Neural progenitor cell (in vitro differentiated cells): ENCODE results near the gene SYT1. TPM values are rescaled to one million over a fixed set of nuclear protein-coding genes. Genes with fewer than 3 reads are reported as not detected.

ENCODE experiments used
- DNase-seq: peaks from one replicate; pipeline ENCODE4 v3.0.0-alpha.2; 2016; ENCODE audit warnings: low spot score
- H2AFZ ChIP-seq: fragments of 200-600 bp; sonication (generic); replicated peaks from 2 replicates; pipeline ENCODE4 v1.6.1; 2016; ENCODE audit warnings: antibody characterized with exemption
- H3F3A ChIP-seq: fragments of 200-600 bp; sonication (generic); 2 replicates; pipeline ENCODE4 v1.6.1; 2016; ENCODE audit warnings: antibody characterized with exemption, low read depth
- H3K27ac ChIP-seq: fragments of 200-600 bp; sonication (generic); 2 replicates; pipeline ENCODE4 v1.5.1; 2016; ENCODE audit warnings: mild to moderate bottlenecking
- H3K27me3 ChIP-seq: fragments of 200-600 bp; sonication (generic); 2 replicates; pipeline ENCODE4 v1.6.1; 2016; ENCODE audit warnings: mild to moderate bottlenecking, moderate library complexity
- H3K36me3 ChIP-seq: fragments of 200-600 bp; sonication (generic); 2 replicates; pipeline ENCODE4 v1.5.1; 2016
- H3K4me1 ChIP-seq: fragments of 200-600 bp; sonication (generic); 2 replicates; pipeline ENCODE4 v1.6.1; 2016; ENCODE audit warnings: mixed run types
- H3K4me2 ChIP-seq: fragments of 200-600 bp; sonication (generic); 2 replicates; pipeline ENCODE4 v1.6.1; 2016
- H3K4me3 ChIP-seq: fragments of 200-600 bp; sonication (generic); 2 replicates; pipeline ENCODE4 v1.5.1; 2016
- H3K79me2 ChIP-seq: fragments of 200-600 bp; sonication (generic); 2 replicates; pipeline ENCODE4 v1.6.1; 2016; ENCODE audit warnings: low read depth
- H3K9ac ChIP-seq: fragments of 200-600 bp; sonication (generic); 2 replicates; pipeline ENCODE4 v1.6.1; 2016
- H3K9me3 ChIP-seq: fragments of 200-600 bp; sonication (generic); 2 replicates; pipeline ENCODE4 v1.5.1; 2016; ENCODE audit warnings: low read depth
- H4K20me1 ChIP-seq: fragments of 200-600 bp; sonication (generic); 2 replicates; pipeline ENCODE4 v1.6.1; 2016; ENCODE audit warnings: low read depth
- H3K27ac Mint-ChIP-seq: 3 replicates; pipeline ENCODE4 v1.8.0; 2021; ENCODE audit warnings: mixed read lengths
- H3K27me3 Mint-ChIP-seq: 2 replicates; pipeline ENCODE4 v1.8.0; 2022; ENCODE audit warnings: low read depth, mild to moderate bottlenecking, inconsistent platforms, moderate library complexity, mixed read lengths; ENCODE audit not compliant: insufficient read depth
- H3K36me3 Mint-ChIP-seq: 3 replicates; pipeline ENCODE4 v1.8.0; 2021; ENCODE audit warnings: mixed read lengths
- H3K4me1 Mint-ChIP-seq: 3 replicates; pipeline ENCODE4 v1.8.0; 2021; ENCODE audit warnings: mixed read lengths
- H3K4me3 Mint-ChIP-seq: 3 replicates; pipeline ENCODE4 v1.8.0; 2021; ENCODE audit warnings: mild to moderate bottlenecking, moderate library complexity, mixed read lengths
- H3K9me3 Mint-ChIP-seq: 3 replicates; pipeline ENCODE4 v1.8.0; 2020; ENCODE audit warnings: mixed read lengths
- EZH2 ChIP-seq: fragments of 200-600 bp; sonication (generic); IDR thresholded peaks from 2 replicates; pipeline ENCODE4 v1.6.1; 2017; ENCODE audit warnings: antibody characterized with exemption, mild to moderate bottlenecking, moderate library complexity
- EZH2phosphoT487 ChIP-seq: fragments of 200-600 bp; sonication (generic); IDR thresholded peaks from 2 replicates; pipeline ENCODE4 v1.6.1; 2017; ENCODE audit warnings: antibody characterized with exemption
- total RNA-seq: library from RNA; depleted of rRNA; stranded (reverse); fragments of >200 nt; gene quantifications from 2 replicates; pipeline ENCODE4 v1.2.3, GENCODE V29; 2015; ENCODE audit warnings: low replicate concordance
- TF ChIP-seq, protein P1 (sequence below): fragments of 200-600 bp; sonication (generic); IDR thresholded peaks from 2 replicates; pipeline ENCODE4 v1.5.1; 2017; ENCODE audit warnings: antibody characterized with exemption, mild to moderate bottlenecking

SYT1 gene
- total RNA-seq, 1 donor from 2014 or later = 36.9 TPM

DNA sequence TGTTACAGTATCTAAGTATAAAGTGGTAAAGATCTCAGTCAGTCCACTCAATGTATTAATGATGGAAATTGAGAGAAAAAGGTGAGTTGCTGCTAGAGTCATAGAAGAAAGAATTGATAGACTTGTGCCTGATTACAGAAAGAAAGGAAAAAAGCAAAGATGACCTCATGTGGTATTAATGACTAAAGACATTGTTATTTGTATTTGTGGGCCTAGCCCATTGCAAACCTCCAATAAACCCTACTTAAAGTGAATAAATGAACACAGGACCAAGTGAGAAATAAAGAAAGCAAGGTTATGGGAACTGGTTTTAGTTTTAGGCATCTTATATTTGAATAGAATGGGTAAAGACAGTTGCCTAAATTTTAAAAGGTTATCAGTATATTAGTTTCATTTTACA lies 105.5 kb downstream of the SYT1 start:
- Histone ChIP-seq H4K20me1 (no peaks in the 10 kb centered on the region), H3K36me3 (no peaks in the 10 kb centered on the region), H3K4me1 (no peaks in the 10 kb centered on the region), H3F3A (no peaks in the 10 kb centered on the region), H3K4me3 (no peak overlapping the region), H3K9me3 (no peaks in the 10 kb centered on the region), H3K27ac (no peak overlapping the region), H3K4me2 (no peak overlapping the region), H3K9ac (no peak overlapping the region), H3K79me2 (no peaks in the 10 kb centered on the region), H2AFZ (no peak overlapping the region), H3K27me3 (no peaks in the 10 kb centered on the region)
- no peak overlapping the region for H3K27ac Mint-ChIP-seq
- H3K27me3 Mint-ChIP-seq = no peaks in the 10 kb centered on the region
- H3K4me3 Mint-ChIP-seq = no peak overlapping the region
- H3K9me3 Mint-ChIP-seq = no peaks in the 10 kb centered on the region
- TF ChIP-seq EZH2phosphoT487 (no peak), EZH2 (no peak)
- TF ChIP-seq, protein P1, sequence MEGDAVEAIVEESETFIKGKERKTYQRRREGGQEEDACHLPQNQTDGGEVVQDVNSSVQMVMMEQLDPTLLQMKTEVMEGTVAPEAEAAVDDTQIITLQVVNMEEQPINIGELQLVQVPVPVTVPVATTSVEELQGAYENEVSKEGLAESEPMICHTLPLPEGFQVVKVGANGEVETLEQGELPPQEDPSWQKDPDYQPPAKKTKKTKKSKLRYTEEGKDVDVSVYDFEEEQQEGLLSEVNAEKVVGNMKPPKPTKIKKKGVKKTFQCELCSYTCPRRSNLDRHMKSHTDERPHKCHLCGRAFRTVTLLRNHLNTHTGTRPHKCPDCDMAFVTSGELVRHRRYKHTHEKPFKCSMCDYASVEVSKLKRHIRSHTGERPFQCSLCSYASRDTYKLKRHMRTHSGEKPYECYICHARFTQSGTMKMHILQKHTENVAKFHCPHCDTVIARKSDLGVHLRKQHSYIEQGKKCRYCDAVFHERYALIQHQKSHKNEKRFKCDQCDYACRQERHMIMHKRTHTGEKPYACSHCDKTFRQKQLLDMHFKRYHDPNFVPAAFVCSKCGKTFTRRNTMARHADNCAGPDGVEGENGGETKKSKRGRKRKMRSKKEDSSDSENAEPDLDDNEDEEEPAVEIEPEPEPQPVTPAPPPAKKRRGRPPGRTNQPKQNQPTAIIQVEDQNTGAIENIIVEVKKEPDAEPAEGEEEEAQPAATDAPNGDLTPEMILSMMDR = no peak
- H3K36me3 Mint-ChIP-seq = no peaks in the 10 kb centered on the region
- no peak for DNase-seq
- H3K4me1 Mint-ChIP-seq = no peaks in the 10 kb centered on the region

DNA sequence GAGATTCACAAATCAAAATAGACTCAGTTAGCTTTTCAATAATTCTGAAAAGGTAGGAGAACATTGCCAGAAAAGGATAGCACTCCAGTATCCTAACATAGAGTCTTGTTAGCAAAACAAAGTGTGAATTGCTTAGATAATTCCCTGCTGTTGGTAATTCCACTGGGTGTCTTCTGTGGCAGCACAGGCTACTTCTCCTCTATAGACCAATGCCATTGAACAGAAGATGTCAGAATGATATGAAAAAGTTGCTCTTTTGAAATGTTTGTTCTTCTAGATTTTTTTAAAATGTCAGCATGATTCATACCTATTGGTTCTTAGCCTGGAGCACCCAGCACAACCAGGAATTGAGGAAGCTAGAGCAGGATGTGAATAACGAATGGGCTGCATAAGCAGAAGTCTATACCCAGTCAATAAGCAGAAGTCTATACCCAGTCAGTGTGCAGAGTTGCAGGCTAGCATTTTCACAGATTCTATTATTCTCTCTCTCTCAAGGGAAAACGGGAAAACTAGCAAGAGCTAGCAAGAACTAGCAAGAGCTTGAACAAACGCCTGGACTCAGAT lies 112.8 kb downstream of the SYT1 start:
- Histone ChIP-seq H2AFZ (no peak overlapping the region), H3K79me2 (no peaks in the 10 kb centered on the region), H3K36me3 (peaks cover 12% of the 10 kb centered on the region), H3K4me3 (no peak overlapping the region), H3K9me3 (no peaks in the 10 kb centered on the region), H3K9ac (no peak overlapping the region), H3K4me2 (no peak overlapping the region), H3F3A (no peaks in the 10 kb centered on the region), H3K27ac (no peak overlapping the region), H3K4me1 (peaks cover 3% of the 10 kb centered on the region), H3K27me3 (no peaks in the 10 kb centered on the region), H4K20me1 (no peaks in the 10 kb centered on the region)
- H3K9me3 Mint-ChIP-seq = no peaks in the 10 kb centered on the region
- H3K4me1 Mint-ChIP-seq = peaks cover 2% of the 10 kb centered on the region
- TF ChIP-seq EZH2phosphoT487 = no peak
- TF ChIP-seq, protein P1 = no peak
- no peak for TF ChIP-seq EZH2
- no peak overlapping the region for H3K4me3 Mint-ChIP-seq
- no peaks in the 10 kb centered on the region for H3K27me3 Mint-ChIP-seq
- DNase-seq = no peak
- H3K27ac Mint-ChIP-seq = no peak overlapping the region
- no peaks in the 10 kb centered on the region for H3K36me3 Mint-ChIP-seq

DNA sequence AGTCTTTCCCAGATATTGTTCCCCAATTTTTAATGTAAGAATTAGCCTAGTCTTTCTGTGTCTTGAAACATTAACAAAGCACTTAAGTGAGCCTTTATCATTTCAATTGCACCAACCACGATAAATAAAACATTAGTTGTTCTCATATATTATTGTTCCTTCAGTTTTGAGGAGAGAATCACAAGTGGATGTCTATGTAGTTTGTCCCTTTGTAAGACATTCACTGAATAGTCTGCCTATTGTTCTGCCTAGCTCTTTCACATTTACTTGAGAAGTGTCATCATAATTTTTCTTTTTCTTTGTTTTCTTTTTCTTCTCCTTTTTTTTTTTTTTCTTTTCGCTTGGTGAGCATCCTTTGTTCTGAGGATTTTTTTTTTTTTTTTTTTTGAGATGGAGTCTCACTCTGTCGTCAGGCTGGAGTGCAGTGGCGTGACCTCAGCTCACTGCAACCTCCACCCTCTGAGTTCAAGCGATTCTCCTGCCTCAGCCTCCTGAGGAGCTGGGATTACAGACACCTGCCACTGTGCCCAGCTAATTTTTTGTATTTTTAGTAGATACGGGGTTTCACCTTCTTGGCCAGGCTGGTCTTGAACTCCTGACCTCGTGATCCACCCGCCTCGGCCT lies 129.7 kb downstream of the SYT1 start:
- H3K4me1 ChIP-seq = peaks cover 11% of the 10 kb centered on the region
- Mint-ChIP-seq H3K27ac (no peak overlapping the region), H3K4me1 (peaks cover 9% of the 10 kb centered on the region), H3K36me3 (no peaks in the 10 kb centered on the region), H3K4me3 (no peak overlapping the region), H3K9me3 (no peaks in the 10 kb centered on the region), H3K27me3 (peaks cover 4% of the 10 kb centered on the region)
- DNase-seq = no peak
- no peaks in the 10 kb centered on the region for H3K36me3 ChIP-seq
- H3K9me3 ChIP-seq = no peaks in the 10 kb centered on the region
- H3K27ac ChIP-seq = peak overlapping the region; percentile 54
- H4K20me1 ChIP-seq = peaks cover 11% of the 10 kb centered on the region
- no peak overlapping the region for H3K4me3 ChIP-seq
- peaks cover 4% of the 10 kb centered on the region for H3F3A ChIP-seq
- H2AFZ ChIP-seq = no peak overlapping the region
- H3K4me2 ChIP-seq = no peak overlapping the region
- H3K79me2 ChIP-seq = no peaks in the 10 kb centered on the region
- no peak for TF ChIP-seq EZH2phosphoT487
- TF ChIP-seq, protein P1 = no peak
- H3K27me3 ChIP-seq = no peaks in the 10 kb centered on the region
- H3K9ac ChIP-seq = no peak overlapping the region
